Right atrium auricular region (tissue), 2 donors: ENCODE data around the gene CHMP4B. TPM values are rescaled to one million over a fixed set of nuclear protein-coding genes. Genes with fewer than 3 reads are reported as not detected.
"Not testable (repeated sequence)": the region's sequence is repeated elsewhere in the genome, so short reads cannot be mapped to it uniquely, and the experiment has no call there.

Experiments
- DNase-seq: peaks from one replicate; pipeline ENCODE4 v3.0.0-alpha.2; 2019; ENCODE audit warnings: low spot score
- H3K27ac ChIP-seq, 2 donors: fragments of 200-600 bp; sonication (generic); 1 replicate in 1 of 2; 2 replicates in 1 of 2; pipeline ENCODE4 v1.5.1; 2016 to 2019
- H3K27me3 ChIP-seq, 2 donors: fragments of 200-600 bp; sonication (generic); one replicate each; pipeline versions ENCODE4 v1.5.1 to v1.6.0; 2017 to 2019
- H3K36me3 ChIP-seq: fragments of 200-600 bp; sonication (generic); one replicate; pipeline ENCODE4 v1.5.1; 2016
- H3K4me1 ChIP-seq, 2 donors: fragments of 200-600 bp; sonication (generic); one replicate each; pipeline versions ENCODE4 v1.5.1 to v1.6.0; 2017 to 2019
- H3K4me3 ChIP-seq, 2 donors: fragments of 200-600 bp; sonication (generic); 1 replicate in 1 of 2; 2 replicates in 1 of 2; pipeline ENCODE4 v1.5.1; 2017 to 2019; ENCODE audit warnings: mild to moderate bottlenecking in 1 of 2, moderate library complexity in 1 of 2
- H3K9me3 ChIP-seq, 2 donors: fragments of 200-600 bp; sonication (generic); one replicate each; pipeline ENCODE4 v1.5.1; 2019
- CTCF ChIP-seq, 2 donors: fragments of 200-600 bp; sonication (generic); IDR thresholded peaks; one replicate each; pipeline ENCODE4 v1.5.1; 2019; ENCODE audit warnings: antibody characterized with exemption in 2 of 2
- total RNA-seq, 2 donors: library from RNA; depleted of rRNA; stranded (reverse); fragments of >200 nt; gene quantifications; one replicate each; pipeline ENCODE4 v1.1.0, GENCODE V29; 2016

The CHMP4B gene
- total RNA-seq, 2 donors from 2014 or later = 57.0 to 79.5 TPM

GRCh38 chr20:33790566-33790965, 20.6 kb upstream of the CHMP4B start:
- H3K36me3 ChIP-seq = peaks cover 6% of the 10 kb centered on the region
- no peaks in the 10 kb centered on the region for H3K9me3 ChIP-seq
- no peak for TF ChIP-seq CTCF (IDR thresholded peaks at IDR 0.05)
- H3K4me3 ChIP-seq = no peak overlapping the region
- DNase-seq = no peak
- H3K27me3 ChIP-seq = no peaks in the 10 kb centered on the region
- peaks cover 0 to 21% of the 10 kb centered on the region in 2 donors for H3K4me1 ChIP-seq
- H3K27ac ChIP-seq = no peak overlapping the region

GRCh38 chr20:33791021-33791420, 20.1 kb upstream of the CHMP4B start:
- no peak for DNase-seq
- no peak for TF ChIP-seq CTCF (IDR thresholded peaks at IDR 0.05)
- Histone ChIP-seq H3K4me3 (no peak overlapping the region), H3K27ac (no peak overlapping the region), H3K36me3 (peaks cover 6% of the 10 kb centered on the region), H3K9me3 (no peaks in the 10 kb centered on the region), H3K4me1 (peaks cover 0 to 21% of the 10 kb centered on the region in 2 donors), H3K27me3 (no peaks in the 10 kb centered on the region)

GRCh38 chr20:33791540-33791939, 19.6 kb upstream of the CHMP4B start:
- no peak overlapping the region for H3K4me3 ChIP-seq
- H3K9me3 ChIP-seq = no peaks in the 10 kb centered on the region
- H3K27ac ChIP-seq = no peak overlapping the region
- H3K4me1 ChIP-seq = peaks cover 0 to 21% of the 10 kb centered on the region in 2 donors
- no peak for TF ChIP-seq CTCF (IDR thresholded peaks at IDR 0.05)
- H3K27me3 ChIP-seq = no peaks in the 10 kb centered on the region
- DNase-seq = no peak
- peaks cover 6% of the 10 kb centered on the region for H3K36me3 ChIP-seq

DNA sequence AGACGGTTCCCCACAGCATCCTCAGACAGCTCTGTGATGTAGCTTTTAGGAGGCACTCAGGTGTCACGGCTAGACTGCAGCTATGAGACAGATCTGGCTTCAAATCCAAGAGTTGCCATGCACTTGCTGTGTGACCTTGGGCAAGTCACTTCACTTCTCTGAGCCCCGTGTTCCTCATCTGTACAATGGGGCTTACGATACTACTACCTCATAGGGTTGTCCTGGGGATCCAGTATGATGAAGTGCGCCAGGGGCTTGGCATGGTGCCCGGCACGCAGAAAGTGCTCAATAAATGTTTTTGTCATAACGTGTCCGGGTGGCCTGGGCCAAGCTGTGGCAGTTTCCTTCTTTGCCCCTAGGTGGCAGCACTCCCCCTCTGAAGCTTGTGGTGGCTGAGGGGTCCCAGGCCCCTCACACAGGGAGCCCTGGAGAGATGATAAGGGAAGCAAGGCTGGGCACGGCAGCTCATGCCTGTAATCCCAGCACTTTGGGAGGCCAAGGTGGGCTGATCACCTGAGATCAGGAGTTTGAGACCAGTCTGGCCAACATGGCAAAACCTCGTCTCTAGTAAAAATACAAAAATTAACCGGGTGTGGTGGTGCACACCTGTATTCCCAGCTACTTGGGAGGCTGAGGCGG, 19.1 kb upstream of the CHMP4B start:
- Histone ChIP-seq H3K4me3 (no peak overlapping the region), H3K36me3 (peaks cover 6% of the 10 kb centered on the region), H3K9me3 (no peaks in the 10 kb centered on the region), H3K27ac (no peak overlapping the region), H3K4me1 (peaks cover 0 to 21% of the 10 kb centered on the region in 2 donors), H3K27me3 (no peaks in the 10 kb centered on the region)
- TF ChIP-seq CTCF (IDR thresholded peaks at IDR 0.05) = peak; percentile 54 to 80
- no peak for DNase-seq

- H3K27me3 ChIP-seq, H3K36me3 ChIP-seq, H3K4me3 ChIP-seq, DNase-seq, H3K9me3 ChIP-seq: not testable (repeated sequence)
- H3K27ac ChIP-seq = peak overlapping the region in 1 of 2 donors; percentile 51
- peaks cover 0 to 21% of the 10 kb centered on the region in 2 donors for H3K4me1 ChIP-seq
These were observed 18.6 kb upstream of the CHMP4B start for GRCh38 chr20:33792598-33792989.

DNA sequence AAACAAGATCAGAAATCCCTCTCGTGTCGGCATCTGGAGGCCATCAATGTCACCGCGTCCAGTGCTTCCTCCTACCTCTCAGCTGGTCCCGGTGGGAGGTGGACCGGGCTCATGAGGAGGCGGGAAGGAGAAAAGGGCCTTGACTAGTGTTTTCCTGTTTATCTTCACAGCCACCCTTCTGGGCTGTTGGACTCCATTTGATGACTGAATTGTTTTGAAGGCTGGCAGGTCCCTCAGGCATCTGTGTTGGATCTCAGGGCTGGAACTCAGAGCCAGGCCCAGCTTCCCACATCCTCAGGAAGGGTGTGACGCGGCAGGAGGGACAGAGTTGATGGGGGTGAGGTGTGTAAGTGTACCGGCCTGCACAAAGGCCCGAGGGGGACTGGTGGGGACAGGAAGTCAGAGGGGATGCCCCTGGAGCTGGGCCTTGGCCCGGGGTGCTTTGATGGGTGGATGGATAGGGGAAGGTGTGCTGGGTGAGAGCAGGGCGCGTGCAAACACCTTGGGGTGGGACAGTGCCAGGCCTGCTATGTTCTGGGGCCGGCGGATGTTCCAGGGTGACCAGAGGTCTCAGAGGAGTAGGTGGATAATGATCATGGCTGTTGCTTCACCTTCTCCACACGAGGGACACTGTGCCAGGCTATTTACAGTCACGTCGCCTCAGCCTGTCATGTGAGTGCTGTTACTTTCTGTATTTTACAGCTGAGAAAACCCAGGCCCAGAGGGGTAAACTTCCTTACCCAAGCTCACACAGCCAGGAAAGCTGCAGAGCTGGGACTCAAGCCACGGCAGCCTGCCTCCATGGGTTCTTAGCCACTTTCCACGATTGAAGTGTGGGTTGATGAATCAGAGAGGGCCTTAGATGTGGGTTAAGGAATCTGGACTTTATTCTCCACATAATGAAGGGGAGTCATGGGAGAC, 17.9 kb upstream of the CHMP4B start:
- peaks cover 6% of the 10 kb centered on the region for H3K36me3 ChIP-seq
- H3K4me3 ChIP-seq = no peak overlapping the region
- H3K27ac ChIP-seq = peak overlapping the region; percentile 37 to 51
- no peak for DNase-seq
- H3K9me3 ChIP-seq = no peaks in the 10 kb centered on the region
- no peak for TF ChIP-seq CTCF (IDR thresholded peaks at IDR 0.05)
- H3K27me3 ChIP-seq = no peaks in the 10 kb centered on the region
- peaks cover 0 to 21% of the 10 kb centered on the region in 2 donors for H3K4me1 ChIP-seq
